HG02885 (cell line): Measurements from ENCODE around the gene MRLN.
"Not testable (repeated sequence)": the region's sequence is repeated elsewhere in the genome, so short reads cannot be mapped to it uniquely, and the experiment has no call there.

Experiments used
- ATAC-seq: cut with Tn5 transposase; IDR thresholded peaks from one replicate; pipeline ENCODE4 v1.9.1; 2021; ENCODE audit warnings: mild to moderate bottlenecking; ENCODE audit not compliant: unreplicated experiment, poor library complexity

Gene MRLN

GRCh38 chr10:59750155-59750945 is 2.9 kb downstream of the MRLN start:
- no peak for ATAC-seq

GRCh38 chr10:59748834-59749233 is 4.4 kb downstream of the MRLN start:
- peak; percentile 65 for ATAC-seq

DNA sequence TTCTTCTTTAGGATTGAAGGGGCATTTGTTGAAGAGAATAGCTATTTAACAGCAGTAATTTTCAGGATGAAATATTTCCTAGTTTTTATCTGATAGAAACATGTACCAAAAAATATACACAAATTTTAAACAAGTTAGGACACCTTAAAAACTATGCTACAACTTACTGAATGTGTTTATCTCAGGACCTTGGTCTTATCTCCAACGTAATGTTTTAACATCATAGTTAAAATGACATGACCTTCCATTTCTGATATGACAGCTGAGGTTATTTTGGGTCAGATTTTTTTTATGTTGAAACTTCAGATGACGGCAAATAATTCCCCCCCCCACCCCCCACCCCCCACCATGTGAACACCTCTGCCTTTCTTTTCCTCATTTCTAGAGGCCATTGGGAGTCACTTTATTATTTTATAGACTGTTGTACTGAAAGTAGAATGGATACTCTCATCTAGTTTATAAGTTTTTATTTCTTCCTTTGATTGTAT is 8.0 kb downstream of the MRLN start:
- ATAC-seq = no peak

DNA sequence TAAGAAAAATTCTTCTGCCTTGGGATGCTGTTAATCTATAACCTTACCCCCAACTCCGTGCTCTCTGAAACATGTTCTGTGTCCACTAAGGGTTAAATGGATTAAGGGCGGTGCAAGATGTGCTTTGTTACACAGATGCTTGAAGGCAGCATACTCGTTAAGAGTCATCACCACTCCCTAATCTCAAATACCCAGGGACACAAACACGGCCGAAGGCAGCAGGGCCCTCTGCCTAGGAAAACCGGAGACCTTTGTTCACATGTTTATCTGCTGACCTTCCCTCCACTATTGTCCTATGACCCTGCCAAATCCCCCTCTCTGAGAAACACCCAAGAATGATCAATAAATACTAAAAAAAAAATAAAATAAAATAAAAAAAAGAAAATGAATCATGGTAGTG is 8.5 kb downstream of the MRLN start:
- ATAC-seq = not testable (repeated sequence)

- ATAC-seq = not testable (repeated sequence)
Measured at GRCh38 chr10:59744156-59744555, 9.1 kb downstream of the MRLN start.

GRCh38 chr10:59741583-59741982 is 11.7 kb downstream of the MRLN start:
- ATAC-seq = no peak

GRCh38 chr10:59741048-59741447 is 12.2 kb downstream of the MRLN start:
- ATAC-seq = no peak

- ATAC-seq = no peak
Measured at GRCh38 chr10:59736749-59737148, 16.5 kb downstream of the MRLN start.

DNA sequence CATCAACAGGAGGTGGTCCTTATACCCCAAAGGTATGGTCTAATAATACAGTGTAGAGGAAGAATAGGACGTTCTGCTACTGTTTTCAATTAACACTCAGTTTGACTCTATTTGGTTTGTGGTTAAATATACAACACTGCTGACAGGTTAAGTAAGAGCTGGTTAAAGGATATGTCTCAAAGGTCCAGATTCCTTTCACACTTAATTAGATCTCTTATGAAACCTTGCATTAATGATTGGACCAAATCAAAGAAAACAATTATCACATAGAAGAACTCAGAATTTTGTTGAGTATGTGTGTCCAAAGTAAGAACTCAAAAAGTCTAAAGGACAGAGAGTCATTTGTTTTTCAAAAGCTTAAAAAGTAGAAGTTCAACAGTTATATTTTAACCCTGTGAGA is 18.0 kb downstream of the MRLN start:
- ATAC-seq = no peak

DNA sequence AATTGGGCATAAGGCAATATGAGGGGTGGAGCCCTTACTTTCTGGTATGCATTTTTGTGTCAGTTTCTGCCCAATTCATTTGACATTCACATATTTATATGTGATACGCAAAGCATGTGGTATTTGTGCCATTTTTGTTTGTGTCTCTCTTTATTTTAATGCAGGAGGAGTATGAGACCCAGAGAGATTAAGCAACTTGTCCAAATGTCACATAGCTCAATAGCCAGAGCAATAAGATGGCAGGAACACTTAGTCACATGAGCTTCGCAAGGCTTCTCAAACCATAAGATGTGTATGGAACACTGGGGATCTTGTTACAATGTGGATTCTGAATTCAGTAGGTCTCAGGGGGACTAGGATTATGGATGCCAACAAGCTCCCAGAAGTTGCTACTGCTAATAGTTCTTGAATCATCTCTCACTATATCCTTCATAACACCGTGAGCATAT is 19.2 kb downstream of the MRLN start:
- no peak for ATAC-seq

DNA sequence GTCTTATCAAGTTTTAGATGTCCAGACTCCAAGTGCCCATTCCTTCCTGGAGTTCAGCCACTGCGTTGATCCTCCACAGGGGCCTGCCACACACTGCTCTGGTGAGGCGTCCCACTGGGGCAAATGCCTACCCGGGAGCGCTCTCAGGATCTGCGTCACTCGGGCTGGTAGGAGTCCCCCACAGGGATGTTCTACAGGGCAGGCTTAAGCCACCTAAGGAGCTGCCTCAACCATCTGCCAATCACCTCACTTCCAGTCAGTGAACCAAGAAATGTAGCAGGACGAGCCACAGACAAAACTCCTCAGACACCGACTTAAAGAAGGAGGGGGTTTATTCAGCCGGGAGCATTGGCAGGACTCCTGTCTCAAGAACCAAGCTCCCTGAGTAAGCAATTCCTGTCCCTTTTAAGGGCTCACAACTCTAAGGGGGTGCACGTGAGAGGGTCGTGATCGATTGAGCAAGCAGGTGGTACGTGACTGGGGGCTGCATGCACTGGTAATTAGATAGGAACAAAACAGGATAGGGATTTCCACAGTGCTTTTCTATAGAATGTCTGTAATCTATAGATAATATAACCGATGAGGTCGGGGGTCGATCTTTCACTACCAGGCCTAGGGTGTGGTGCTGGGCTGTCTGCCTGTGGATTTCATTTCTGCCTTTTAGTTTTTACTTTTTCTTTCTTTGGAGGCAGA is 19.8 kb downstream of the MRLN start:
- ATAC-seq = not testable (repeated sequence)

DNA sequence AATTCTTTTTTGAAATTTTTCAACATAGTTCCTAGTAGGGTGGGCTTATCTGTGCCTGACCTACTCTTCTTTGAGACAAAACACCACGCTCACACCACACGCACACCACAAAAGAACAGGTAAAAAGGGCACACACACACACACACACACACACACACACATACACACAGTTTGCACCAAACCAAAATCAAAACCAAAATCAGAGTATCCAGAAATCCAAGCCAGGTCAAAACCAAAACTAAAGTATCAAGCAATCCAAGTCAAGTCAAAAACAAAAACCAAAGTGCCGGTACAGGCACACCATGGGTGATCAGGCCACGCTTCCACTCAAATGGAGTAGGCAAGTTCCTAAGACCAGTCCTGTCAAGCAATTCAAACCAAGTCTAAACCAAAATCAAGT is 20.4 kb downstream of the MRLN start:
- not testable (repeated sequence) for ATAC-seq

DNA sequence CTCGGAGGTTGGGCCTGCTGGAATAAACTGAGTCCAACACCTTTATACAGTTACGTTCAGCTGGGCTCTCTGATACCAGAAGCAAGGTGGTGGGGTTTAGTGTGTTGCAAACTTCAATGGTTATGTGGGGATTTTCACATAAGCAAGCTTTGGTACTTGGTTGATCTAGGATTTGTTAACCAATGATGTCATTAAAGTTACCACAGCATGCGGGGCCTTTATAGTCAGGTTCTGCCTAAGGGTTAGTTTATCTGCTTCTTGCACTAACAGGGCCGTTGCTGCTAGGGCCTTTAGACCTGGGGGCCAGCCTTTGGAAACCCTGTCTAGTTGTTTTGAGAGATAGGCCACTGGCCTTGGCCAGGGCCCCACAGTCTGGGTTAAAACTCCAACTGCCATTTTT is 24.1 kb downstream of the MRLN start:
- ATAC-seq = not testable (repeated sequence)

DNA sequence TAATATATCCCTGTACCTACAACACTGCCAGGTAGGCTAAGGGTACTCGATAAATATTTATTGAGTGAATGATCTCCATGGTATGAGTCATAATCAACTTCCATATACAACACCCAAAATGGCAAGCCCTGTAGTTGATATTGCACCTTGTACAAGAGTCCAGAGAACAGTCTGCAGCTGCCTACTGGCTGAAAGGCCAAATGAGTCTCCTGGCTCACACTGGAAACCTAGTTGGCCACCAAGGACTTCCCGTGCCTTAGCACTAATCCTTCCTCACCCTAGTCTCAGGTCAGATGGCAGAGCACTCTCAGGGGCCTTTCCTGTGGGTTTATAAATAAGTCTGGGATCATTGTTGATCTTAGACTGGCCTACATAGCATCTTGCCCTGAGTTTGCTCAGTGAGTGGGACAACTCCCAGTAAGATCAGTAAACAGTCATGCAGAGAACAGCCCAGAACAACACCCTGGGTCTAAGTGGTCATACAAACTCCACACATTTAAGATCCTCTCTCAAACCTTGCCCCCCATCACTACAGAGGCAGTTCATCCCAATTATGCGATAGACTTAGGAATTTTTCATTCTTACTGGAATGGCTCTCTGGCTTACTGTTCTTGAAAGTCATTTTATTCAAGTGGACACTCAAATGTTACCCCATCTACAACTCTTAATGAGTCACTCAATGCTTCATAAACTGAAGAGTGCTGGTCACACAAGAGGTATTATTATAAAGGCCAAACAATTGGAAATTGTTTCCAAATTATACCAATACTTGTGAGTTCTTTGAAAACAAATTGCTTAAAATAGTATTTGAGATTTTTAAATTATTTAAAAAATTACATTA is 28.9 kb downstream of the MRLN start:
- no peak for ATAC-seq

DNA sequence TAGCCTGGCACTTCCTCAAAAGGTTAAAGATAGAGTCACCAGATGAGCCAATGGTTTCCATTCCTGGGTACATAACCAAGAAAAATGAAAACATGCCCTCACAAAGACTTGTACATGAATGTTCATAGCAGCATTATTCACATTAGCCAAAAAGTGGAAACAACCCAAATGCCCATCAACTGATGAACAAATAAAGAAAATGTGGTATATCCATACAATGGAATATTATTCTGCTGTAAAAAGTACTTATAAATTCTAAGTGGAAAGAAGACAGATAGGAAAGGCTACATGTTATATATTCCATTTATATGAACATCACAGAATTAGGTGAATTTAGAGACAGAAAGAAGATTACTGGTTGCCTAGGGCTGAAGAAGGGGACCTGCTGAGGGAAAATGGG is 32.9 kb downstream of the MRLN start:
- ATAC-seq = no peak

GRCh38 chr10:59719374-59719773 is 33.9 kb downstream of the MRLN start:
- ATAC-seq = no peak

- ATAC-seq = no peak
Measured at GRCh38 chr10:59718257-59718656, 35.0 kb downstream of the MRLN start.

GRCh38 chr10:59713196-59713821 is 39.9 kb downstream of the MRLN start:
- ATAC-seq = no peak

GRCh38 chr10:59711871-59712494 is 41.3 kb downstream of the MRLN start:
- ATAC-seq = no peak
